Measurements from ENCODE around the gene CNTNAP2. TPM values are rescaled to one million over a fixed set of nuclear protein-coding genes. Genes with fewer than 3 reads are reported as not detected.

The CNTNAP2 gene
- total and polyA plus RNA-seq, 4 donors, result 41.3 to 127 (median 67.8) TPM

- no peak overlapping the region for H3K27ac ChIP-seq (ENCODE audit: low read depth, low read length)
- 90% methylated on average over 2 of the region's 6 CpGs for WGBS (ENCODE audit: insufficient coverage)
- no peak for DNase-seq (ENCODE audit: low read depth in 4 of 6, low spot score in 6 of 6)
- H3K27me3 ChIP-seq (ENCODE audit: control insufficient read depth, insufficient read depth, low read length), result no peaks in the 10 kb centered on the region
- no peak overlapping the region for H3K4me3 ChIP-seq (ENCODE audit: low read depth, low read length)
- H3K36me3 ChIP-seq (ENCODE audit: control insufficient read depth, insufficient read depth, low read length), result no peaks in the 10 kb centered on the region
- no peaks in the 10 kb centered on the region for H3K4me1 ChIP-seq (ENCODE audit: control insufficient read depth, insufficient read depth, low read length)
- H3K9me3 ChIP-seq (ENCODE audit: control insufficient read depth, insufficient read depth, low read length), result no peaks in the 10 kb centered on the region
These were observed 1836.3 kb downstream of the CNTNAP2 start for GRCh38 chr7:147952918-147953317.

GRCh38 chr7:147968046-147968610 lies 1851.5 kb downstream of the CNTNAP2 start:
- DNase-seq (ENCODE audit: low read depth in 4 of 6, low spot score in 6 of 6), result peak in 2 of 6 donors; percentile 56 to 75
- no peaks in the 10 kb centered on the region for H3K36me3 ChIP-seq (ENCODE audit: control insufficient read depth, insufficient read depth, low read length)
- no peak overlapping the region for H3K4me3 ChIP-seq (ENCODE audit: low read depth, low read length)
- no peaks in the 10 kb centered on the region for H3K9me3 ChIP-seq (ENCODE audit: control insufficient read depth, insufficient read depth, low read length)
- H3K4me1 ChIP-seq (ENCODE audit: control insufficient read depth, insufficient read depth, low read length), result no peaks in the 10 kb centered on the region
- no peaks in the 10 kb centered on the region for H3K27me3 ChIP-seq (ENCODE audit: control insufficient read depth, insufficient read depth, low read length)
- H3K27ac ChIP-seq (ENCODE audit: low read depth, low read length), result no peak overlapping the region
- no CpG with 5 or more reads among the region's 5 CpGs for WGBS (ENCODE audit: insufficient coverage)

GRCh38 chr7:147971606-147972110 lies 1855.1 kb downstream of the CNTNAP2 start:
- Histone ChIP-seq H3K4me1 (ENCODE audit: control insufficient read depth, insufficient read depth, low read length) (no peaks in the 10 kb centered on the region), H3K9me3 (ENCODE audit: control insufficient read depth, insufficient read depth, low read length) (no peaks in the 10 kb centered on the region), H3K36me3 (ENCODE audit: control insufficient read depth, insufficient read depth, low read length) (no peaks in the 10 kb centered on the region), H3K27ac (ENCODE audit: low read depth, low read length) (no peak overlapping the region), H3K27me3 (ENCODE audit: control insufficient read depth, insufficient read depth, low read length) (no peaks in the 10 kb centered on the region), H3K4me3 (ENCODE audit: low read depth, low read length) (no peak overlapping the region)
- WGBS (ENCODE audit: insufficient coverage), result no CpG with 5 or more reads among the region's 2 CpGs
- DNase-seq (ENCODE audit: low read depth in 4 of 6, low spot score in 6 of 6), result peak in 1 of 6 donors; percentile 89

- no peaks in the 10 kb centered on the region for H3K4me1 ChIP-seq (ENCODE audit: control insufficient read depth, insufficient read depth, low read length)
- no peaks in the 10 kb centered on the region for H3K27me3 ChIP-seq (ENCODE audit: control insufficient read depth, insufficient read depth, low read length)
- H3K27ac ChIP-seq (ENCODE audit: low read depth, low read length), result no peak overlapping the region
- peak in 1 of 6 donors; percentile 29 for DNase-seq (ENCODE audit: low read depth in 4 of 6, low spot score in 6 of 6)
- WGBS (ENCODE audit: insufficient coverage), result no CpG with 5 or more reads among the region's 2 CpGs
- H3K36me3 ChIP-seq (ENCODE audit: control insufficient read depth, insufficient read depth, low read length), result no peaks in the 10 kb centered on the region
- no peak overlapping the region for H3K4me3 ChIP-seq (ENCODE audit: low read depth, low read length)
- no peaks in the 10 kb centered on the region for H3K9me3 ChIP-seq (ENCODE audit: control insufficient read depth, insufficient read depth, low read length)
These were observed 1861.6 kb downstream of the CNTNAP2 start for GRCh38 chr7:147978201-147978600.

GRCh38 chr7:147978651-147979050 lies 1862.0 kb downstream of the CNTNAP2 start:
- H3K4me3 ChIP-seq (ENCODE audit: low read depth, low read length), result no peak overlapping the region
- DNase-seq (ENCODE audit: low read depth in 4 of 6, low spot score in 6 of 6), result peak in 1 of 6 donors; percentile 67
- H3K9me3 ChIP-seq (ENCODE audit: control insufficient read depth, insufficient read depth, low read length), result no peaks in the 10 kb centered on the region
- no peak overlapping the region for H3K27ac ChIP-seq (ENCODE audit: low read depth, low read length)
- H3K36me3 ChIP-seq (ENCODE audit: control insufficient read depth, insufficient read depth, low read length), result no peaks in the 10 kb centered on the region
- WGBS (ENCODE audit: insufficient coverage), result 80% methylated on average over 2 of the region's 5 CpGs
- no peaks in the 10 kb centered on the region for H3K4me1 ChIP-seq (ENCODE audit: control insufficient read depth, insufficient read depth, low read length)
- H3K27me3 ChIP-seq (ENCODE audit: control insufficient read depth, insufficient read depth, low read length), result no peaks in the 10 kb centered on the region

GRCh38 chr7:147980826-147981813 lies 1864.5 kb downstream of the CNTNAP2 start:
- H3K4me3 ChIP-seq (ENCODE audit: low read depth, low read length), result no peak overlapping the region
- no peaks in the 10 kb centered on the region for H3K9me3 ChIP-seq (ENCODE audit: control insufficient read depth, insufficient read depth, low read length)
- no peaks in the 10 kb centered on the region for H3K36me3 ChIP-seq (ENCODE audit: control insufficient read depth, insufficient read depth, low read length)
- no peaks in the 10 kb centered on the region for H3K4me1 ChIP-seq (ENCODE audit: control insufficient read depth, insufficient read depth, low read length)
- no peak overlapping the region for H3K27ac ChIP-seq (ENCODE audit: low read depth, low read length)
- H3K27me3 ChIP-seq (ENCODE audit: control insufficient read depth, insufficient read depth, low read length), result no peaks in the 10 kb centered on the region
- no CpG with 5 or more reads among the region's 4 CpGs for WGBS (ENCODE audit: insufficient coverage)
- DNase-seq (ENCODE audit: low read depth in 4 of 6, low spot score in 6 of 6), result no peak

- H3K9me3 ChIP-seq (ENCODE audit: control insufficient read depth, insufficient read depth, low read length), result no peaks in the 10 kb centered on the region
- 50% methylated on average over 1 of the region's 1 CpG for WGBS (ENCODE audit: insufficient coverage)
- H3K4me3 ChIP-seq (ENCODE audit: low read depth, low read length), result no peak overlapping the region
- no peaks in the 10 kb centered on the region for H3K27me3 ChIP-seq (ENCODE audit: control insufficient read depth, insufficient read depth, low read length)
- H3K4me1 ChIP-seq (ENCODE audit: control insufficient read depth, insufficient read depth, low read length), result no peaks in the 10 kb centered on the region
- DNase-seq (ENCODE audit: low read depth in 4 of 6, low spot score in 6 of 6), result peak in 1 of 6 donors; percentile 16
- no peaks in the 10 kb centered on the region for H3K36me3 ChIP-seq (ENCODE audit: control insufficient read depth, insufficient read depth, low read length)
- no peak overlapping the region for H3K27ac ChIP-seq (ENCODE audit: low read depth, low read length)
These were observed 1865.7 kb downstream of the CNTNAP2 start for GRCh38 chr7:147982307-147982706.

GRCh38 chr7:147984265-147984664 lies 1867.7 kb downstream of the CNTNAP2 start:
- no peaks in the 10 kb centered on the region for H3K36me3 ChIP-seq (ENCODE audit: control insufficient read depth, insufficient read depth, low read length)
- no peaks in the 10 kb centered on the region for H3K4me1 ChIP-seq (ENCODE audit: control insufficient read depth, insufficient read depth, low read length)
- no peaks in the 10 kb centered on the region for H3K9me3 ChIP-seq (ENCODE audit: control insufficient read depth, insufficient read depth, low read length)
- H3K27ac ChIP-seq (ENCODE audit: low read depth, low read length), result no peak overlapping the region
- no peaks in the 10 kb centered on the region for H3K27me3 ChIP-seq (ENCODE audit: control insufficient read depth, insufficient read depth, low read length)
- no CpG with 5 or more reads among the region's 2 CpGs for WGBS (ENCODE audit: insufficient coverage)
- no peak for DNase-seq (ENCODE audit: low read depth in 4 of 6, low spot score in 6 of 6)
- no peak overlapping the region for H3K4me3 ChIP-seq (ENCODE audit: low read depth, low read length)

- WGBS (ENCODE audit: insufficient coverage), result 62% methylated on average over 1 of the region's 1 CpG
These were observed 1873.5 kb downstream of the CNTNAP2 start for GRCh38 chr7:147990079-147990478.

More at GRCh38 chr7:147990079-147990478, 1873.5 kb downstream of the CNTNAP2 start:
- H3K27ac ChIP-seq (ENCODE audit: low read depth, low read length), result no peak overlapping the region
- H3K4me1 ChIP-seq (ENCODE audit: control insufficient read depth, insufficient read depth, low read length), result no peaks in the 10 kb centered on the region
- no peak overlapping the region for H3K4me3 ChIP-seq (ENCODE audit: low read depth, low read length)
- H3K9me3 ChIP-seq (ENCODE audit: control insufficient read depth, insufficient read depth, low read length), result no peaks in the 10 kb centered on the region
- H3K27me3 ChIP-seq (ENCODE audit: control insufficient read depth, insufficient read depth, low read length), result no peaks in the 10 kb centered on the region
- DNase-seq (ENCODE audit: low read depth in 4 of 6, low spot score in 6 of 6), result no peak
- no peaks in the 10 kb centered on the region for H3K36me3 ChIP-seq (ENCODE audit: control insufficient read depth, insufficient read depth, low read length)
